Stomach (tissue), 9 donors: ENCODE measurements around the gene WWC2. TPM values are rescaled to one million over a fixed set of nuclear protein-coding genes. Genes with fewer than 3 reads are reported as not detected.
A peak's percentile ranks its signal among the peaks of the same experiment; 100 is the strongest.

Experiments
- DNase-seq, 2 donors: peaks; one replicate each; pipeline versions ENCODE4 v3.0.0 to v3.0.0-alpha.2; 2013 to 2019
- H3K27ac ChIP-seq, 5 donors: fragments of 200-600 bp in 4 of 5; sonication (generic) in 4 of 5; one replicate each; pipeline ENCODE4 v1.5.1; 2013 to 2019; ENCODE audit warnings: mild to moderate bottlenecking in 1 of 5, moderate library complexity in 1 of 5
- H3K27me3 ChIP-seq, 3 donors: fragments of 200-600 bp; sonication (generic); one replicate each; pipeline ENCODE4 v1.5.1; 2017 to 2019; ENCODE audit warnings: mixed run types in 1 of 3
- H3K36me3 ChIP-seq, 4 donors: fragments of 200-600 bp; sonication (generic); 1 replicate in 3 of 4; 2 replicates in 1 of 4; pipeline ENCODE4 v1.5.1; 2016 to 2019
- H3K4me1 ChIP-seq, 4 donors: fragments of 200-600 bp; sonication (generic); one replicate each; pipeline ENCODE4 v1.5.1; 2016 to 2019
- H3K4me3 ChIP-seq, 4 donors: fragments of 200-600 bp; sonication (generic) in 3 of 4; one replicate each; pipeline ENCODE4 v1.5.1; 2016 to 2019; ENCODE audit warnings: mild to moderate bottlenecking in 1 of 4
- H3K9me3 ChIP-seq, 4 donors: fragments of 200-600 bp; sonication (generic); one replicate each; pipeline ENCODE4 v1.5.1; 2016 to 2019
- EP300 ChIP-seq: sonication (generic); formaldehyde crosslinking; IDR thresholded peaks from one replicate; pipeline ENCODE4 v1.6.1; 2017; ENCODE audit warnings: antibody characterized with exemption
- POLR2A ChIP-seq, 4 donors: fragments of 450-650 bp; IDR thresholded peaks; one replicate each; pipeline ENCODE4 v1.6.1; 2016; ENCODE audit warnings: antibody characterized with exemption in 4 of 4, control low read depth in 2 of 4, mild to moderate bottlenecking in 1 of 4, moderate library complexity in 1 of 4
- POLR2AphosphoS5 ChIP-seq, 3 donors: sonication (generic); formaldehyde crosslinking; IDR thresholded peaks; one replicate each; pipeline ENCODE4 v1.6.1; 2016; ENCODE audit warnings: antibody characterized with exemption in 3 of 3
- WGBS, 5 donors: extraction: QIAGEN DNeasy Blood & Tissue Kit in 3 of 5; methylation state at CpG; one replicate each; pipeline versions ENCODE4 v1.1.5 to v1.1.7; 2013 to 2018; 5-methylcytosine and 5-hydroxymethylcytosine counted together
- intact Hi-C: fragments of 100-400 bp; cut with DNase I; formaldehyde crosslinking; loops from one replicate; pipeline ENCODE4 v1.15.1; 2023; ENCODE audit warnings: low total_unique reads
- polyA plus RNA-seq, 3 donors: library from polyadenylated mRNA; stranded (reverse); fragments of 200-250 nt; gene quantifications; one replicate each; pipeline ENCODE4 v1.2.3, GENCODE V29; 2013
- total RNA-seq, 5 donors: library from RNA; depleted of rRNA; stranded (reverse); fragments of >200 nt; gene quantifications; one replicate each; pipeline versions ENCODE4 v1.1.0 to v1.2.3, GENCODE V29; 2014 to 2016
- TF ChIP-seq, protein P1 (sequence below), 7 experiments: fragments of 450-650 bp in 4 of 7; fragments of 200-600 bp in 3 of 7; sonication (generic) in 3 of 7; IDR thresholded peaks; one replicate each; pipeline ENCODE4 v1.5.1; 2016 to 2019; ENCODE audit warnings: antibody characterized with exemption in 7 of 7, control low read depth in 2 of 7, mild to moderate bottlenecking in 1 of 7
- donor health status: healthy with polysubstance abuse.
- donor health status: Bipolar disorder and iron deficiency.
- donor health status: healthy.

Gene WWC2
- total and polyA plus RNA-seq, 8 donors: 2.6 to 59.1 (median 31.1) TPM

DNA sequence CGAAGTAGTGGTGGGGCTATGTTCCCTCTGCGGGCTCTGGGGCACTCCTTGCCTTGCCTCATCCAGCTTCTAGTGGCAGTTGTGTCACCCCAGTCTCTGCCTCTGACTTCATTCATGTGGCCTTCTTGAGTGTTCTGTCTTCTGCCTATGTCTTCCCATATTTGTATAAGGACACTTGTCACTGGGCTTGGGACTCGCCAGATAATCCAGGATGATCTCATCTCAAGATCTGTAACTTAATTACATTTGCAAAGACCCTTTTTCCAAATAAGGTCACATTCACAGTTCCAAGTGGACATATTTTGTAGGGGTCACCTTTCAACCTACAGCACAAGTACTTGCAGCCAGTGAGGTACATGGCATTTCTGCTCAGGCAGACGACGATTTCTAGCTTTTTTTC, 253.5 kb downstream of the WWC2 start:
- DNase-seq: peak in 1 of 2 donors; percentile 7
- Histone ChIP-seq H3K9me3 (no peaks in the 10 kb centered on the region), H3K27ac (no peak overlapping the region), H3K4me1 (peaks cover 0 to 30% (median 10%) of the 10 kb centered on the region in 4 donors), H3K27me3 (peaks cover 0 to 4% (median 0%) of the 10 kb centered on the region in 3 donors), H3K4me3 (no peak overlapping the region), H3K36me3 (no peaks in the 10 kb centered on the region)
- WGBS, 5 donors: 89 to 95% (median 90%) methylated on average over 5 of the region's 5 CpGs
- intact Hi-C loops: no loop called here
- TF ChIP-seq POLR2AphosphoS5 (IDR thresholded peaks at IDR 0.05): no peak
- TF ChIP-seq, protein P1, sequence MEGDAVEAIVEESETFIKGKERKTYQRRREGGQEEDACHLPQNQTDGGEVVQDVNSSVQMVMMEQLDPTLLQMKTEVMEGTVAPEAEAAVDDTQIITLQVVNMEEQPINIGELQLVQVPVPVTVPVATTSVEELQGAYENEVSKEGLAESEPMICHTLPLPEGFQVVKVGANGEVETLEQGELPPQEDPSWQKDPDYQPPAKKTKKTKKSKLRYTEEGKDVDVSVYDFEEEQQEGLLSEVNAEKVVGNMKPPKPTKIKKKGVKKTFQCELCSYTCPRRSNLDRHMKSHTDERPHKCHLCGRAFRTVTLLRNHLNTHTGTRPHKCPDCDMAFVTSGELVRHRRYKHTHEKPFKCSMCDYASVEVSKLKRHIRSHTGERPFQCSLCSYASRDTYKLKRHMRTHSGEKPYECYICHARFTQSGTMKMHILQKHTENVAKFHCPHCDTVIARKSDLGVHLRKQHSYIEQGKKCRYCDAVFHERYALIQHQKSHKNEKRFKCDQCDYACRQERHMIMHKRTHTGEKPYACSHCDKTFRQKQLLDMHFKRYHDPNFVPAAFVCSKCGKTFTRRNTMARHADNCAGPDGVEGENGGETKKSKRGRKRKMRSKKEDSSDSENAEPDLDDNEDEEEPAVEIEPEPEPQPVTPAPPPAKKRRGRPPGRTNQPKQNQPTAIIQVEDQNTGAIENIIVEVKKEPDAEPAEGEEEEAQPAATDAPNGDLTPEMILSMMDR (IDR thresholded peaks at IDR 0.05): no peak
- TF ChIP-seq EP300: no peak

DNA sequence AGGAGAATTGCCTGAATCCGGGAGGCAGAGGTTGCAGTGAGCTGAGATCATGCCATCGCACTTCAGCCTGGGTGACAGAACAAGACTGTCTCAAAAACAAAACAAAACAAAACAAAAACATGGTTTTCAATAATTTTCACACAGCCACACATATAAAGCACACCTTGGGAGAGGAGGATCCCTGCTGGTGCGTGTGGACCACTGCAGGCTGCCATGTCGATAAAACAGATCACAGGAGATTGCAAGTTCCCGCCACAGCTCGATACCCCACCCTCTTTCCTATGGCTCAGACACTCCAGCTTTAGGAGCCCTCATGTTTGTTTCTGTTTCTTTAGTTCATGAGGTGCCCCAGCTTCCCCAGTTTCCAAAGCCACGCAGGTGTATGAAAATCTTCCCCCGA, 254.5 kb downstream of the WWC2 start:
- Histone ChIP-seq H3K4me3 (no peak overlapping the region), H3K4me1 (peaks cover 0 to 29% (median 10%) of the 10 kb centered on the region in 4 donors), H3K9me3 (no peaks in the 10 kb centered on the region), H3K27ac (no peak overlapping the region), H3K36me3 (no peaks in the 10 kb centered on the region), H3K27me3 (no peaks in the 10 kb centered on the region)
- TF ChIP-seq POLR2AphosphoS5 (IDR thresholded peaks at IDR 0.05) (no peak), EP300 (no peak), POLR2A (IDR thresholded peaks at IDR 0.05) (no peak)
- TF ChIP-seq, protein P1 (IDR thresholded peaks at IDR 0.05): no peak
- no peak for DNase-seq
- intact Hi-C loops: no loop called here
- WGBS, 5 donors: 65 to 75% (median 68%) methylated on average over 8 of the region's 8 CpGs

DNA sequence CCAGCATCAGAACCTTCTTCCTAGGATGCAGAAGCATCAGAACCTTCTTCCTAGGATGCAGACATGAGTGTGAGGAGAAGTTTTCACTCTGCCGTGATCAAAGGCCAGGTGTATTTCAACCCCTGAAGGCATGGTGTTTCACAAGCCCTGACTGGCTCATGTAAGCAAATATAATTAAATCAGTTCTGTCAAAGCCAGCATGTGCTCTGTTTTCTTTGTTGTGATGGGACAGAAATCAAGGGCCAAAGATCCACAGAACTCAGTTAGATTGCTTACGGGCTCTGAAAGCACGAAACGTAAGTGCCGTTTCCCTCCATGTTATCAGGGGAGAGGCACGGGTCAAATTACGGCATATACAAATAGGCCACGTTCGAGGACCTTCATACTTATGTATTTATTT, 255.2 kb downstream of the WWC2 start:
- H3K27me3 ChIP-seq: no peaks in the 10 kb centered on the region
- intact Hi-C loops: no loop called here
- H3K9me3 ChIP-seq: no peaks in the 10 kb centered on the region

DNA sequence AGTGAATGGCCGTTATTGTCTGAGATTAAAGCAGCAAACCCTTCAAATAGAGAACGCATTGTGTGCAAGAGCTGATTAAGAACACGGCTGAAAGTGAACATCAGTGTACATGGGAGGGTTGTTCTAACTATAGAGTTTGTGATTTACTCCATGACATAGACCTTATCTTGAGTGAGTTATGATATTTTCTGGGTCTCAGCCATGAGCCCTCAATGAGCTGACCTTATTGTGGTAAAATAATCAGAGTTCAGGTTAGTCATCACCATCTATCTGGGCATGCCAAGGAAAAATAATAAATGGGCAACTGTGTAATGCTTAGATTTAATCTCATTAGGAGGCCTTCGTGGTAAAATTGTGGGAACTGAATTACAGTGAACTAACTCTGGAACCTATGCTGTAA, 256.3 kb downstream of the WWC2 start:
- no peak overlapping the region for H3K27ac ChIP-seq
- DNase-seq: peak in 1 of 2 donors; percentile 43

More for the DNA sequence above, 255.2 kb downstream of the WWC2 start:
- Histone ChIP-seq H3K36me3 (no peaks in the 10 kb centered on the region), H3K4me3 (no peak overlapping the region), H3K27ac (no peak overlapping the region), H3K4me1 (peaks cover 0 to 23% (median 10%) of the 10 kb centered on the region in 4 donors)
- TF ChIP-seq POLR2AphosphoS5 (IDR thresholded peaks at IDR 0.05) (no peak), EP300 (no peak), POLR2A (IDR thresholded peaks at IDR 0.05) (no peak)
- TF ChIP-seq, protein P1 (IDR thresholded peaks at IDR 0.05): no peak
- WGBS, 5 donors: 24 to 43% (median 39%) methylated on average over 9 of the region's 9 CpGs
- peak in 1 of 2 donors; percentile 66 for DNase-seq

More for the DNA sequence above, 256.3 kb downstream of the WWC2 start:
- no peaks in the 10 kb centered on the region for H3K9me3 ChIP-seq
- H3K27me3 ChIP-seq: no peaks in the 10 kb centered on the region
- TF ChIP-seq POLR2AphosphoS5 (IDR thresholded peaks at IDR 0.05) (peak in 1 of 3 donors; percentile 44), POLR2A (IDR thresholded peaks at IDR 0.05) (no peak), EP300 (no peak)
- TF ChIP-seq, protein P1 (IDR thresholded peaks at IDR 0.05): no peak
- intact Hi-C loops: no loop called here
- H3K4me3 ChIP-seq: no peak overlapping the region
- H3K36me3 ChIP-seq: no peaks in the 10 kb centered on the region
- peaks cover 0 to 22% (median 10%) of the 10 kb centered on the region in 4 donors for H3K4me1 ChIP-seq
- WGBS, 5 donors: 22 to 47% (median 30%) methylated on average over 4 of the region's 4 CpGs
